ENCODE measurements around the gene OTX2.

GRCh38 chr14:56813143-56813551 is 2.9 kb upstream of the OTX2 start:
- TF ChIP-seq POLR2A (IDR thresholded peaks at IDR 0.05): no peak
- TF ChIP-seq CTCF (IDR thresholded peaks at IDR 0.05): no peak
- TF ChIP-seq EP300 (IDR thresholded peaks at IDR 0.05): no peak

All from tibial nerve (tissue), 4 donors.